HCT116 (cell line): ENCODE measurements around the gene KXD1. TPM values are rescaled to one million over a fixed set of nuclear protein-coding genes. Genes with fewer than 3 reads are reported as not detected.

ENCODE experiments used
- ATAC-seq: fragments of 200-7000 bp; cut with Tn5 transposase; 2 replicates; pipeline ENCODE4 v1.9.1; 2020; ENCODE audit warnings: mild to moderate bottlenecking, moderate library complexity
- BruUV-seq: library from RNA; stranded (reverse); fragments of 400-500 nt; replicated peaks from 2 replicates; lab custom pipeline; 2021; lab: Mats Ljungman, UMichigan
- CTCF ChIA-PET: fragments of 300-600 bp; sonication (Branson Sonifier 250); formaldehyde crosslinking; loops from one replicate; lab custom pipeline; 2021; ENCODE audit warnings: antibody characterized with exemption; lab: Charles Lee
- POLR2A ChIA-PET: fragments of 300-600, 350-600 bp; sonication (Branson Sonifier 250); formaldehyde crosslinking; loops from one replicate; lab custom pipeline; 2021; ENCODE audit warnings: antibody characterized with exemption; lab: Charles Lee
- RAD21 ChIA-PET, 2 experiments: fragments of 300-600 bp; sonication (Branson Sonifier 250); formaldehyde crosslinking; loops; one replicate each; lab custom pipeline; 2023; ENCODE audit warnings: low total read pairs in 2 of 2; ENCODE audit not compliant: uncharacterized antibody in 2 of 2, unreplicated experiment in 2 of 2, low non-redundant PET in 1 of 2; lab: Charles Lee
- DNase-seq: peaks from one replicate; pipeline ENCODE4 v3.0.0-alpha.2; 2010; ENCODE audit warnings: low read depth, low spot score
- H2AFZ ChIP-seq: fragments of 200-600 bp; shearing (Covaris generic), sonication (generic); 2 replicates; pipeline ENCODE4 v1.6.1; 2017; ENCODE audit warnings: low read depth, mixed run types, mixed read lengths, antibody characterized with exemption, low read length; ENCODE audit not compliant: poor library complexity, severe bottlenecking
- H3K27ac ChIP-seq: 2 replicates; pipeline ENCODE4 v1.5.1; 2012; ENCODE audit warnings: low read depth, low read length
- H3K27me3 ChIP-seq: fragments of 200-600 bp; sonication (generic); 2 replicates; pipeline ENCODE4 v1.6.1; 2016; ENCODE audit warnings: mixed run types, low read length, mixed read lengths; ENCODE audit not compliant: insufficient read depth
- H3K36me3 ChIP-seq, 2 experiments: fragments of 200-500 bp in 1 of 2; fragments of 200-600 bp in 1 of 2; sonication (Bioruptor generic) in 1 of 2; sonication (generic) in 1 of 2; 2 replicates each; pipeline versions ENCODE4 v1.5.1 to v1.6.1; 2014 to 2016; ENCODE audit warnings: low read length in 2 of 2, inconsistent platforms in 1 of 2, mixed read lengths in 1 of 2, mixed run types in 1 of 2; ENCODE audit not compliant: insufficient read depth in 2 of 2, control insufficient read depth in 1 of 2
- H3K4me1 ChIP-seq, 2 experiments: fragments of 200-600 bp in 1 of 2; sonication (generic) in 1 of 2; 2 replicates each; pipeline versions ENCODE4 v1.5.1 to v1.6.1; 2012 to 2017; ENCODE audit warnings: low read length in 2 of 2, inconsistent platforms in 1 of 2, mild to moderate bottlenecking in 1 of 2, mixed read lengths in 1 of 2, mixed run types in 1 of 2, moderate library complexity in 1 of 2; ENCODE audit not compliant: insufficient read depth in 2 of 2, control insufficient read depth in 1 of 2
- H3K4me2 ChIP-seq: fragments of 200-600 bp; sonication (generic); 2 replicates; pipeline ENCODE4 v1.6.1; 2017; ENCODE audit warnings: mixed run types, low read length, mixed read lengths
- H3K4me3 ChIP-seq, 2 experiments: fragments of 200-600 bp in 1 of 2; sonication (generic) in 1 of 2; replicated peaks in 1 of 2; 2 replicates each; pipeline ENCODE4 v1.5.1; 2011 to 2016; ENCODE audit warnings: low read length in 2 of 2, control low read depth in 1 of 2, low read depth in 1 of 2, mild to moderate bottlenecking in 1 of 2, mixed read lengths in 1 of 2, mixed run types in 1 of 2
- H3K79me2 ChIP-seq: fragments of 200-600 bp; sonication (generic); 2 replicates; pipeline ENCODE4 v1.6.1; 2017; ENCODE audit warnings: mild to moderate bottlenecking, mixed run types, low read length, moderate library complexity, mixed read lengths; ENCODE audit not compliant: insufficient read depth
- H3K9ac ChIP-seq: fragments of 200-600 bp; sonication (generic); 2 replicates; pipeline ENCODE4 v1.6.1; 2016; ENCODE audit warnings: low read length, mixed read lengths
- H3K9me2 ChIP-seq: fragments of 200-600 bp; sonication (generic), shearing (Covaris generic); 2 replicates; pipeline ENCODE4 v1.6.1; 2017; ENCODE audit warnings: mixed run types, mild to moderate bottlenecking, moderate library complexity; ENCODE audit not compliant: insufficient read depth
- H3K9me3 ChIP-seq, 2 experiments: fragments of 200-500 bp in 1 of 2; fragments of 200-600 bp in 1 of 2; sonication (Bioruptor generic) in 1 of 2; sonication (generic) in 1 of 2; 2 replicates each; pipeline ENCODE4 v1.6.1; 2014 to 2017; ENCODE audit warnings: low read length in 2 of 2, mixed read lengths in 2 of 2, inconsistent platforms in 1 of 2, low read depth in 1 of 2, mild to moderate bottlenecking in 1 of 2, mixed run types in 1 of 2, moderate library complexity in 1 of 2; ENCODE audit not compliant: control insufficient read depth in 1 of 2, insufficient read depth in 1 of 2
- H4K20me1 ChIP-seq: fragments of 200-600 bp; sonication (generic), shearing (Covaris generic); 2 replicates; pipeline ENCODE4 v1.6.1; 2017; ENCODE audit warnings: mixed run types, mild to moderate bottlenecking, moderate library complexity; ENCODE audit not compliant: insufficient read depth
- CBX3 ChIP-seq: IDR thresholded peaks from 2 replicates; pipeline ENCODE4 v1.6.1; 2012; ENCODE audit warnings: low read depth
- CEBPB ChIP-seq: IDR thresholded peaks from 2 replicates; pipeline ENCODE4 v1.6.1; 2012; ENCODE audit warnings: low read depth
- CTCF ChIP-seq, 3 experiments: fragments of 200-600 bp in 1 of 3; sonication (generic) in 1 of 3; IDR thresholded peaks in 2 of 3; conservative IDR thresholded peaks in 1 of 3; 2 replicates each; pipeline ENCODE4 v1.5.1; 2012 to 2017; ENCODE audit warnings: low read depth in 2 of 3, low read length in 2 of 3, antibody characterized with exemption in 1 of 3, borderline replicate concordance in 1 of 3, control low read depth in 1 of 3, mild to moderate bottlenecking in 1 of 3, mixed read lengths in 1 of 3, mixed run types in 1 of 3, moderate library complexity in 1 of 3; ENCODE audit not compliant: insufficient read depth in 1 of 3
- ELF1 ChIP-seq: IDR thresholded peaks from 2 replicates; pipeline ENCODE4 v1.6.1; 2012; ENCODE audit warnings: low read depth, borderline replicate concordance
- EZH2 ChIP-seq: fragments of 200-600 bp; sonication (generic); IDR thresholded peaks from 2 replicates; pipeline ENCODE4 v1.6.1; 2017; ENCODE audit warnings: antibody characterized with exemption, mixed run types
- FOSL1 ChIP-seq: IDR thresholded peaks from 2 replicates; pipeline ENCODE4 v1.6.1; 2012; ENCODE audit warnings: low read depth
- POLR2A ChIP-seq: IDR thresholded peaks from 2 replicates; pipeline ENCODE4 v1.7.0; 2011; ENCODE audit warnings: borderline replicate concordance; ENCODE audit not compliant: insufficient read depth, insufficient read length; ENCODE audit errors: extremely low read depth
- POLR2AphosphoS5 ChIP-seq: IDR thresholded peaks from 2 replicates; pipeline ENCODE4 v1.6.1; 2011; ENCODE audit warnings: mild to moderate bottlenecking, low read depth, low read length, moderate library complexity
- RAD21 ChIP-seq: IDR thresholded peaks from 2 replicates; pipeline ENCODE4 v1.6.1; 2012; ENCODE audit warnings: low read depth, mild to moderate bottlenecking
- SIN3A ChIP-seq: IDR thresholded peaks from 2 replicates; pipeline ENCODE4 v1.6.1; 2012; ENCODE audit warnings: low read depth
- SP1 ChIP-seq: IDR thresholded peaks from 2 replicates; pipeline ENCODE4 v1.6.1; 2012; ENCODE audit warnings: low read depth
- SRF ChIP-seq: IDR thresholded peaks from 2 replicates; pipeline ENCODE4 v1.6.1; 2012; ENCODE audit warnings: low read depth
- TCF7L2 ChIP-seq: IDR thresholded peaks from 2 replicates; pipeline ENCODE4 v1.7.0; 2011; ENCODE audit warnings: borderline replicate concordance, inconsistent platforms; ENCODE audit not compliant: insufficient read depth, insufficient read length; ENCODE audit errors: extremely low read depth
- YY1 ChIP-seq: IDR thresholded peaks from 2 replicates; pipeline ENCODE4 v1.6.1; 2011; ENCODE audit warnings: low read length, low read depth, moderate library complexity, mild to moderate bottlenecking; ENCODE audit not compliant: insufficient replicate concordance; ENCODE audit errors: extremely low read depth
- ZBTB33 ChIP-seq: IDR thresholded peaks from 2 replicates; pipeline ENCODE4 v1.6.1; 2011; ENCODE audit warnings: mild to moderate bottlenecking, low read length, moderate library complexity; ENCODE audit not compliant: insufficient replicate concordance; ENCODE audit errors: extremely low read depth
- ZFX ChIP-seq: fragments of 450-650 bp; IDR thresholded peaks from 2 replicates; pipeline ENCODE4 v1.6.1; 2017
- intact Hi-C: fragments of 100-400 bp; cut with micrococcal nuclease; formaldehyde crosslinking; loops from 2 replicates; pipeline ENCODE4 v1.10.0; 2022
- total RNA-seq: library from RNA; stranded (reverse); gene quantifications from one replicate; pipeline ENCODE4 v1.2.1, GENCODE V29; 2021; ENCODE audit not compliant: unreplicated experiment

Gene KXD1
- total RNA-seq, 1 experiment from 2014 or later, result 139 TPM

DNA sequence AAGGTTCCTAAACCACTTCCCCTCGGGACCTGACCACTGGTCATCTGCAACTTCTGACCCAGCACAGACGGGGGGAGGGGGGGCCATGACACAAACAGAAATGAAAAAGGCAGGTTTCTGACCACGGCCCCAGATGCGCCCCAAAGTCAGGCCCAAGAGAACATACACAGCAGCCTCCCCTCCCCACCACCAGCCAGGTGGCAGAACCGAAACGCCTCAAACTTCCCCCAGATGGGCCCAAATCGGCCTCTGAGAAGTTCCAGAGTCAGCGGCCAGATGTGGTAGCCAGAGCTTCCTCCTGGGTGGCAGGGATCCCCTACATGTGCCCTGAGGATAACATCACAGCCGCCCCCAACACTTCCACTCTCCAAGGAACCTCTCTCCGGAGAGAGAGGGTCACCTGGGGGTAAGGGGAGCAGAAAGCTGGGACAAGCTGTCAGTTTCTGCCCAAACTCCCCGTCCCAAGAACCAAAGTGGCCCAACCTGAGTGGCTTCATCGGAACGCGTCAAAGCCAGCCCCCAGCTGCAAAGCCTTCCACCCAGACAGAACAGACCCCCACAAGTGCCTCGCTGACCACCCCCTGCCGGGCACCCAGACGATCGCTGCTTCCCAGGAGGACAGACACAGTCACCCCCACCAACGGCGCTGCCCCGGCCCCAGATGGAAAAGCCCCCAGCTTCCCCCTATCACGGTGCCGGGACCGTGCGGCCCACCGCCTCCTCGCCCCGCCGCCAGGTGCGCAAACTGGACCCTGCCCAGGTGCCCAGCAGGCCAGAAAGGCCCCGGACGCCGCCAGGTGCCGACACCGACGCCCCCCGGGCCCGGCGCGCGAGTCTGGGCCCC is 36.6 kb upstream of the KXD1 start (continued):
- no peak for TF ChIP-seq YY1
- TF ChIP-seq CTCF (IDR thresholded peaks at IDR 0.05 in 2 of 3, conservative IDR thresholded peaks at IDR 0.05 in 1 of 3; ENCODE audit: borderline replicate concordance in 1 of 3, insufficient read depth in 1 of 3, low read depth in 2 of 3, low read length in 2 of 3), result no peak
- TF ChIP-seq FOSL1, result no peak
- TF ChIP-seq SIN3A, result no peak
- TF ChIP-seq SP1, result no peak
- TF ChIP-seq SRF, result no peak
- no peak for TF ChIP-seq ELF1
- TF ChIP-seq CBX3, result no peak

GRCh38 chr19:18521692-18522123 is 36.0 kb upstream of the KXD1 start, which contains the start of gene ELL:
Gene ELL, minus strand, starts transcription at chr19:18522070. Its CDS starts 15 bp downstream, at chr19:18522055.
- no peaks in the 10 kb centered on the region for H4K20me1 ChIP-seq
- no peaks in the 10 kb centered on the region; a peak in 1 of 4 replicates for H3K36me3 ChIP-seq
- ChIA-PET POLR2A (interaction anchor here (1.3 to 3.5 kb wide), 3 partner anchors 18 to 50 kb away, joined by 3 to 15 read pairs (median 13); partner anchors contain the start of genes KXD1 and UBA52), CTCF (interaction anchor here (0.7 to 2.6 kb wide), 2 partner anchors 33 to 68 kb away, joined by 3 to 12 read pairs; no protein-coding TSS in a partner anchor), RAD21 (interaction anchor here in 1 of 2 experiments (0.5 kb wide), 1 partner anchor 72 kb away, joined by 3 read pairs; no protein-coding TSS in a partner anchor)
- peak within 1 kb of the TSS; percentile 95 for H3K27ac ChIP-seq
- peak; percentile 1 for ATAC-seq
- H3K9me3 ChIP-seq, result no peaks in the 10 kb centered on the region
- BruUV-seq, result no TSS peak
- H3K9ac ChIP-seq, result peak within 1 kb of the TSS; percentile 98
- H3K27me3 ChIP-seq, result no peaks in the 10 kb centered on the region
- peak within 1 kb of the TSS; percentile 92 to 94 for H3K4me3 ChIP-seq
- H3K4me2 ChIP-seq, result peak within 1 kb of the TSS; percentile 80
- intact Hi-C loops, result loop anchor here (1.0 to 2.0 kb wide), 3 partner anchors 36 to 115 kb away; partner anchors contain the start of genes KLHL26, KXD1 and UBA52
- no peak for DNase-seq
- no peaks in the 10 kb centered on the region for H3K9me2 ChIP-seq
- no peak within 1 kb of the TSS for H2AFZ ChIP-seq
- H3K4me1 ChIP-seq, result peaks cover 14 to 33% of the 10 kb centered on the region in 2 experiments
- H3K79me2 ChIP-seq, result peaks cover 50% of the 10 kb centered on the region
- TF ChIP-seq YY1, result peak; percentile 94
- no peak for TF ChIP-seq RAD21
- TF ChIP-seq POLR2AphosphoS5, result peak; percentile 90
- no peak for TF ChIP-seq CTCF (IDR thresholded peaks at IDR 0.05 in 2 of 3, conservative IDR thresholded peaks at IDR 0.05 in 1 of 3; ENCODE audit: borderline replicate concordance in 1 of 3, insufficient read depth in 1 of 3, low read depth in 2 of 3, low read length in 2 of 3)
- TF ChIP-seq CBX3, result no peak
- peak; percentile 76; the same call in 1 of the 2 replicates for TF ChIP-seq ZFX
- no peak for TF ChIP-seq EZH2
- no peak for TF ChIP-seq CEBPB
- TF ChIP-seq ELF1, result no peak
- peak; percentile 68 for TF ChIP-seq POLR2A
- TF ChIP-seq TCF7L2, result no peak
- no peak for TF ChIP-seq ZBTB33
- TF ChIP-seq SRF, result no peak
